Measurements from ENCODE around the gene CHEK1.
A peak's percentile ranks its signal among the peaks of the same experiment; 100 is the strongest.

The CHEK1 gene

GRCh38 chr11:125618383-125618782, 6.6 kb upstream of the CHEK1 start:
- no peak for TF ChIP-seq CTCF (conservative IDR thresholded peaks at IDR 0.05; ENCODE audit: low read depth, low read length)
- Histone ChIP-seq H3K4me1 (ENCODE audit: low read depth, poor library complexity, severe bottlenecking) (no peaks in the 10 kb centered on the region), H3K4me2 (no peak overlapping the region), H3K36me3 (ENCODE audit: insufficient read depth) (no peaks in the 10 kb centered on the region), H4K20me1 (ENCODE audit: insufficient read depth) (no peaks in the 10 kb centered on the region), H3K27ac (no peak overlapping the region), H3K4me3 (IDR thresholded peaks at IDR 0.05; ENCODE audit: insufficient read depth, low read depth, low read length) (no peak overlapping the region), H2AFZ (ENCODE audit: low read depth) (no peak overlapping the region), H3K79me2 (ENCODE audit: insufficient read depth, low read depth) (no peaks in the 10 kb centered on the region), H3K27me3 (ENCODE audit: insufficient read depth, low read depth) (no peaks in the 10 kb centered on the region), H3K9ac (no peak overlapping the region)

GRCh38 chr11:125621995-125622394, 3.0 kb upstream of the CHEK1 start:
- Histone ChIP-seq H3K4me2 (no peak overlapping the region), H4K20me1 (ENCODE audit: insufficient read depth) (no peaks in the 10 kb centered on the region), H3K4me3 (IDR thresholded peaks at IDR 0.05; ENCODE audit: insufficient read depth, low read depth, low read length) (no peak overlapping the region), H3K27me3 (ENCODE audit: insufficient read depth, low read depth) (no peaks in the 10 kb centered on the region), H3K27ac (no peak overlapping the region), H3K9ac (no peak overlapping the region), H2AFZ (ENCODE audit: low read depth) (no peak overlapping the region), H3K79me2 (ENCODE audit: insufficient read depth, low read depth) (peaks cover 11% of the 10 kb centered on the region), H3K36me3 (ENCODE audit: insufficient read depth) (no peaks in the 10 kb centered on the region), H3K4me1 (ENCODE audit: low read depth, poor library complexity, severe bottlenecking) (peaks cover 6% of the 10 kb centered on the region)
- no peak for TF ChIP-seq CTCF (conservative IDR thresholded peaks at IDR 0.05; ENCODE audit: low read depth, low read length)

- H3K9ac ChIP-seq: no peak overlapping the region
- no peak overlapping the region for H3K27ac ChIP-seq
- H3K4me3 ChIP-seq (IDR thresholded peaks at IDR 0.05; ENCODE audit: insufficient read depth, low read depth, low read length): no peak overlapping the region
- peaks cover 22% of the 10 kb centered on the region for H3K79me2 ChIP-seq (ENCODE audit: insufficient read depth, low read depth)
- H3K4me2 ChIP-seq: no peak overlapping the region
- no peaks in the 10 kb centered on the region for H4K20me1 ChIP-seq (ENCODE audit: insufficient read depth)
- no peaks in the 10 kb centered on the region for H3K36me3 ChIP-seq (ENCODE audit: insufficient read depth)
- H2AFZ ChIP-seq (ENCODE audit: low read depth): no peak overlapping the region
- H3K4me1 ChIP-seq (ENCODE audit: low read depth, poor library complexity, severe bottlenecking): peaks cover 17% of the 10 kb centered on the region
- TF ChIP-seq CTCF (conservative IDR thresholded peaks at IDR 0.05; ENCODE audit: low read depth, low read length): no peak
- no peaks in the 10 kb centered on the region for H3K27me3 ChIP-seq (ENCODE audit: insufficient read depth, low read depth)
These were observed 1.9 kb upstream of the CHEK1 start for GRCh38 chr11:125623064-125623463.

GRCh38 chr11:125625225-125625629, 264 bp downstream of the CHEK1 start:
- no peak for TF ChIP-seq CTCF (conservative IDR thresholded peaks at IDR 0.05; ENCODE audit: low read depth, low read length)
- H2AFZ ChIP-seq (ENCODE audit: low read depth): peak overlapping the region; percentile 69
- peak overlapping the region; percentile 95 for H3K9ac ChIP-seq
- H3K4me3 ChIP-seq (IDR thresholded peaks at IDR 0.05; ENCODE audit: insufficient read depth, low read depth, low read length): no peak overlapping the region
- peak overlapping the region; percentile 96 for H3K27ac ChIP-seq
- peak overlapping the region; percentile 89 for H3K4me2 ChIP-seq
- peaks cover 33% of the 10 kb centered on the region for H3K79me2 ChIP-seq (ENCODE audit: insufficient read depth, low read depth)
- H3K36me3 ChIP-seq (ENCODE audit: insufficient read depth): no peaks in the 10 kb centered on the region
- H4K20me1 ChIP-seq (ENCODE audit: insufficient read depth): no peaks in the 10 kb centered on the region
- peaks cover 36% of the 10 kb centered on the region for H3K4me1 ChIP-seq (ENCODE audit: low read depth, poor library complexity, severe bottlenecking)
- H3K27me3 ChIP-seq (ENCODE audit: insufficient read depth, low read depth): no peaks in the 10 kb centered on the region
